ENCODE results near the gene CHI3L1.

- TF ChIP-seq POLR2AphosphoS5 (IDR thresholded peaks at IDR 0.05; ENCODE audit: low read depth, low read length) (no peak), TAF1 (IDR thresholded peaks at IDR 0.05; ENCODE audit: borderline replicate concordance, insufficient read depth, low read length) (no peak), SIN3A (IDR thresholded peaks at IDR 0.05; ENCODE audit: borderline replicate concordance, insufficient read depth, low read length) (no peak), REST (IDR thresholded peaks at IDR 0.05; ENCODE audit: insufficient read depth in 1 of 2, low read depth in 2 of 2, low read length in 2 of 2) (no peak)
Observed at GRCh38 chr1:203152158-203153034, 34.1 kb downstream of the CHI3L1 start.

All from PFSK-1 (cell line).